H1 (cell line): Measurements from ENCODE around the gene LFNG. TPM values are rescaled to one million over a fixed set of nuclear protein-coding genes. Genes with fewer than 3 reads are reported as not detected.

Source experiments
- CTCF ChIA-PET: fragments of 300-600 bp; sonication (Branson Sonifier 250); formaldehyde crosslinking; loops from one replicate; lab custom pipeline; 2021; ENCODE audit not compliant: partially characterized antibody; lab: Charles Lee
- POLR2A ChIA-PET: fragments of 300-600 bp; sonication (Branson Sonifier 250); formaldehyde crosslinking; loops from one replicate; lab custom pipeline; 2021; ENCODE audit warnings: inconsistent platforms; ENCODE audit not compliant: partially characterized antibody; lab: Charles Lee
- DNase-seq, 2 experiments: peaks; one replicate each; pipeline versions ENCODE4 v3.0.0 to v3.0.0-alpha.2; 2010 to 2022; ENCODE audit warnings: low spot score in 2 of 2, low read depth in 1 of 2, mixed read lengths in 1 of 2
- FAIRE-seq: peaks from 2 replicates; lab custom pipeline; 2011; peaks lifted over from hg19 to GRCh38; lab: Jason Lieb, UNC
- H2AFZ ChIP-seq: 2 replicates; pipeline ENCODE4 v1.8.1; 2012; ENCODE audit warnings: low read length, inconsistent platforms
- H2AK5ac ChIP-seq: 2 replicates; pipeline ENCODE4 v1.6.1; 2013; ENCODE audit warnings: low read depth, low read length
- H2BK120ac ChIP-seq: replicated peaks from 2 replicates; pipeline ENCODE3; 2013; ENCODE audit warnings: low read depth, low read length, inconsistent platforms
- H2BK12ac ChIP-seq: 2 replicates; pipeline ENCODE4 v1.6.1; 2013; ENCODE audit warnings: low read depth, low read length
- H2BK15ac ChIP-seq: 2 replicates; pipeline ENCODE4 v1.6.1; 2013; ENCODE audit warnings: low read length
- H2BK20ac ChIP-seq: 2 replicates; pipeline ENCODE4 v1.6.1; 2013; ENCODE audit warnings: low read length
- H2BK5ac ChIP-seq: 2 replicates; pipeline ENCODE4 v1.6.1; 2013; ENCODE audit warnings: low read depth, low read length
- H3K14ac ChIP-seq: 2 replicates; pipeline ENCODE4 v1.6.1; 2013; ENCODE audit warnings: inconsistent platforms; ENCODE audit not compliant: insufficient read length
- H3K18ac ChIP-seq: 2 replicates; pipeline ENCODE4 v1.6.1; 2013; ENCODE audit warnings: low read length; ENCODE audit errors: extremely low read depth
- H3K23ac ChIP-seq: 2 replicates; pipeline ENCODE4 v1.6.1; 2013; ENCODE audit warnings: inconsistent platforms; ENCODE audit not compliant: insufficient read length
- H3K23me2 ChIP-seq: 2 replicates; pipeline ENCODE4 v1.6.1; 2013; ENCODE audit warnings: low read depth, low read length
- H3K27ac ChIP-seq: 2 replicates; pipeline ENCODE4 v1.6.1; 2011; ENCODE audit warnings: low read depth, low read length, inconsistent platforms
- H3K27me3 ChIP-seq, 4 experiments: replicated peaks in 1 of 4; 1 replicate in 1 of 4; 2 replicates in 3 of 4; pipeline versions ENCODE4 v1.6.1 to v1.8.1; 2011 to 2013; ENCODE audit warnings: low read length in 3 of 4, mild to moderate bottlenecking in 3 of 4, inconsistent platforms in 2 of 4, mixed read lengths in 2 of 4, moderate library complexity in 1 of 4; ENCODE audit not compliant: control insufficient read depth in 3 of 4, insufficient read depth in 3 of 4; ENCODE audit errors: extremely low read depth in 1 of 4
- H3K36me3 ChIP-seq, 4 experiments: 2 replicates each; pipeline versions ENCODE4 v1.6.1 to v1.8.1; 2011 to 2013; ENCODE audit warnings: mild to moderate bottlenecking in 4 of 4, low read length in 3 of 4, moderate library complexity in 2 of 4, control low read depth in 1 of 4, inconsistent platforms in 1 of 4; ENCODE audit not compliant: insufficient read depth in 4 of 4, control insufficient read depth in 2 of 4
- H3K4ac ChIP-seq: replicated peaks from 2 replicates; pipeline ENCODE3; 2013; ENCODE audit warnings: low read length, low read depth, mixed read lengths, inconsistent platforms; ENCODE audit not compliant: insufficient read length
- H3K4me1 ChIP-seq, 4 experiments: replicated peaks in 1 of 4; 1 replicate in 1 of 4; 2 replicates in 3 of 4; pipeline versions ENCODE4 v1.6.1 to v1.8.1; 2011 to 2013; ENCODE audit warnings: low read length in 3 of 4, inconsistent platforms in 2 of 4, mixed read lengths in 1 of 4; ENCODE audit not compliant: insufficient read depth in 4 of 4, control insufficient read depth in 3 of 4
- H3K4me2 ChIP-seq, 2 experiments: 2 replicates each; pipeline versions ENCODE4 v1.6.1 to v1.8.1; 2011 to 2013; ENCODE audit warnings: low read depth in 2 of 2, low read length in 2 of 2, control low read depth in 1 of 2, inconsistent platforms in 1 of 2, mild to moderate bottlenecking in 1 of 2; ENCODE audit not compliant: insufficient read depth in 1 of 2
- H3K4me3 ChIP-seq, 4 experiments: fragments of 200-600, 300-600 bp in 1 of 4; sonication (generic), shearing (Covaris generic), sonication (Bioruptor Twin) in 1 of 4; 2 replicates each; pipeline versions ENCODE4 v1.5.1 to v1.8.1; 2011 to 2016; ENCODE audit warnings: low read length in 4 of 4, low read depth in 3 of 4, control low read depth in 2 of 4, inconsistent platforms in 2 of 4, mild to moderate bottlenecking in 2 of 4, mixed read lengths in 1 of 4, moderate library complexity in 1 of 4; ENCODE audit not compliant: insufficient read depth in 2 of 4; ENCODE audit errors: extremely low read depth in 1 of 4
- H3K56ac ChIP-seq: replicated peaks from 2 replicates; pipeline ENCODE3; 2013; ENCODE audit warnings: low read depth, mild to moderate bottlenecking, mixed read lengths, low read length, inconsistent platforms; ENCODE audit not compliant: insufficient read length
- H3K79me1 ChIP-seq: 2 replicates; pipeline ENCODE4 v1.6.1; 2013; ENCODE audit warnings: low read depth, low read length, control low read depth
- H3K79me2 ChIP-seq, 2 experiments: 2 replicates each; pipeline versions ENCODE4 v1.6.1 to v1.8.1; 2012 to 2013; ENCODE audit warnings: low read length in 2 of 2, mild to moderate bottlenecking in 2 of 2, inconsistent platforms in 1 of 2; ENCODE audit not compliant: insufficient read depth in 2 of 2, control insufficient read depth in 1 of 2
- H3K9ac ChIP-seq, 4 experiments: replicated peaks in 1 of 4; 1 replicate in 1 of 4; 2 replicates in 3 of 4; pipeline versions ENCODE4 v1.6.1 to v1.8.1; 2011 to 2013; ENCODE audit warnings: low read depth in 3 of 4, low read length in 3 of 4, control low read depth in 2 of 4, mild to moderate bottlenecking in 2 of 4, moderate library complexity in 2 of 4, inconsistent platforms in 1 of 4; ENCODE audit errors: extremely low read depth in 1 of 4
- H3K9me3 ChIP-seq, 2 experiments: 2 replicates each; pipeline versions ENCODE4 v1.6.1 to v1.8.1; 2012 to 2013; ENCODE audit warnings: mild to moderate bottlenecking in 2 of 2, moderate library complexity in 2 of 2, control low read depth in 1 of 2, inconsistent platforms in 1 of 2, low read depth in 1 of 2, low read length in 1 of 2, mixed read lengths in 1 of 2; ENCODE audit not compliant: insufficient read depth in 2 of 2
- H4K20me1 ChIP-seq, 2 experiments: replicated peaks in 1 of 2; 2 replicates each; pipeline versions ENCODE3 to v1.8.1; 2011 to 2013; ENCODE audit warnings: inconsistent platforms in 2 of 2, low read length in 2 of 2, mild to moderate bottlenecking in 1 of 2; ENCODE audit not compliant: insufficient read depth in 2 of 2, control insufficient read depth in 1 of 2
- H4K5ac ChIP-seq: 2 replicates; pipeline ENCODE4 v1.6.1; 2013; ENCODE audit warnings: low read length, low read depth, mixed read lengths, inconsistent platforms; ENCODE audit not compliant: insufficient read length
- H4K8ac ChIP-seq: 2 replicates; pipeline ENCODE4 v1.8.0; 2013; ENCODE audit warnings: mild to moderate bottlenecking, moderate library complexity, low read length, inconsistent platforms; ENCODE audit not compliant: insufficient read depth; ENCODE audit errors: extremely low read depth
- H4K91ac ChIP-seq: replicated peaks from 2 replicates; pipeline ENCODE3; 2013; ENCODE audit warnings: low read length, mixed read lengths, inconsistent platforms; ENCODE audit not compliant: insufficient read length
- WGBS, 2 experiments: shearing (Covaris generic) in 1 of 2; methylation state at CpG; one replicate each; pipeline versions ENCODE4 v1.1.6 to v1.1.7; 2013 to 2015; ENCODE audit warnings: low lambda C conversion rate in 2 of 2, mixed read lengths in 2 of 2, inconsistent platforms in 1 of 2, low coverage in 1 of 2, missing lambda C conversion rate in 1 of 2; ENCODE audit not compliant: insufficient replicate concordance in 2 of 2, insufficient coverage in 1 of 2, insufficient read length in 1 of 2; ENCODE audit errors: extremely low coverage in 1 of 2, missing lambda C conversion rate in 1 of 2; 5-methylcytosine and 5-hydroxymethylcytosine counted together
- polyA plus RNA-seq, 7 experiments: library from polyadenylated mRNA; depleted of rRNA in 3 of 7; stranded (reverse) in 5 of 7; unstranded in 2 of 7; fragments of >200 nt in 5 of 7; fragments of 200-250 nt in 2 of 7; gene quantifications; 1 replicate in 5 of 7; 2 replicates in 1 of 7; 4 replicates in 1 of 7; pipeline versions ENCODE4 v1.2.1 to v1.2.3, GENCODE V29; 2011 to 2013; ENCODE audit warnings: missing spikeins in 2 of 7, mixed read lengths in 2 of 7
- total RNA-seq: library from RNA; stranded (reverse); fragmentation: NEBNext Ultra II Directional; extraction: Animal tissue kit (Norgen Biotek cat#: 25700); gene quantifications from 2 replicates; pipeline ENCODE4 v1.2.1, GENCODE V29; 2021

The LFNG gene
- total and polyA plus RNA-seq, 2 of the 8 experiments (the other 6 are each of a cell fraction or from before 2014, with no cell fraction given): 31.6 to 35.6 TPM

- peaks cover 0 to 2% (median 0%) of the 10 kb centered on the region in 4 experiments; a peak in 1 of 7 replicates for H3K4me1 ChIP-seq
- no peak overlapping the region for H3K4me3 ChIP-seq
- no peak overlapping the region for H2BK12ac ChIP-seq
- H4K20me1 ChIP-seq: peaks cover 0 to 2% of the 10 kb centered on the region in 2 experiments
- no peaks in the 10 kb centered on the region for H3K79me2 ChIP-seq
- FAIRE-seq (no peak), DNase-seq (no peak)
- H4K5ac ChIP-seq: no peak overlapping the region
- no peaks in the 10 kb centered on the region for H3K9me3 ChIP-seq
- no peak overlapping the region for H3K14ac ChIP-seq
- no peak overlapping the region for H3K56ac ChIP-seq
- H3K79me1 ChIP-seq: no peaks in the 10 kb centered on the region
- H3K9ac ChIP-seq: no peak overlapping the region
- no peaks in the 10 kb centered on the region for H3K36me3 ChIP-seq
- no peak overlapping the region for H2BK120ac ChIP-seq
- no peak overlapping the region for H3K18ac ChIP-seq
- H3K4ac ChIP-seq: no peak overlapping the region
- ChIA-PET CTCF (interaction anchor here (0.6 to 3.7 kb wide), 12 partner anchors 8 to 134 kb away, joined by 3 to 18 read pairs (median 4); partner anchors contain the start of gene IQCE), POLR2A (interaction anchor here (0.7 to 1.3 kb wide), 3 partner anchors 10 to 714 kb away, joined by 3 read pairs; no protein-coding TSS in a partner anchor)
- H3K23ac ChIP-seq: no peak overlapping the region
- WGBS, 2 experiments: 92% methylated on average over 18 of the region's 21 CpGs; no CpG with 5 or more reads in 1 of the 2 experiments
- no peaks in the 10 kb centered on the region; the same call in 1 of the 2 replicates for H3K23me2 ChIP-seq
- no peak overlapping the region for H2BK5ac ChIP-seq
- no peak overlapping the region for H2AFZ ChIP-seq
- H4K8ac ChIP-seq: peak overlapping the region; percentile 71; the same call in 1 of the 2 replicates
- no peak overlapping the region for H4K91ac ChIP-seq
- H2AK5ac ChIP-seq: no peak overlapping the region
- no peak overlapping the region for H3K4me2 ChIP-seq
- no peak overlapping the region for H2BK15ac ChIP-seq
- H2BK20ac ChIP-seq: no peak overlapping the region
- H3K27me3 ChIP-seq: no peaks in the 10 kb centered on the region
- H3K27ac ChIP-seq: no peak overlapping the region
These were observed 56.3 kb downstream of the LFNG start for GRCh38 chr7:2575733-2576340.
